NCI-H2029 treated with DMSO at 0.1 percent for 48 hours (cell line): ENCODE measurements around the gene VWF.

Source experiments
- DNase-seq: peaks from one replicate; lab custom pipeline; 2025; lab: John Stamatoyannopoulos, UW

Gene VWF

GRCh38 chr12:6076776-6077691 lies 47.4 kb downstream of the VWF start:
- no peak for DNase-seq

DNA sequence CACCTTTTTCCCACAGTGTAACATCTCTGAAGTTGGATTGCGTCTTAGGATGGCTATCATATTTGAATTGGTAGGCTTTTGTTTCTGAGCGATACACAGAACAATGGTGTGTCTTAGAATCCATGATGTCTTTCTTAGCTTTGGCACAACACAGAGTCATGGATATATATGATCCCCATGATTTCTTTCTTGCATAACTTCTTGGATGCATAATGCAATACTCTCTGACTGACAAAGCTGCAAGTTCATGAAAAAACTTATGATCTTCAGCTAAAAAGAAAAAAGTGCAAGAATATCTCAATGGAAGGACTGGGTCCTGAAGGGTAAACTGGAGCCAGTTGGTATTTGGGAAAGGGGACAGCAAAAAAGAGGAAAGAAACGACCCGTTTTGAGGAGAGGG lies 48.1 kb downstream of the VWF start:
- no peak for DNase-seq

DNA sequence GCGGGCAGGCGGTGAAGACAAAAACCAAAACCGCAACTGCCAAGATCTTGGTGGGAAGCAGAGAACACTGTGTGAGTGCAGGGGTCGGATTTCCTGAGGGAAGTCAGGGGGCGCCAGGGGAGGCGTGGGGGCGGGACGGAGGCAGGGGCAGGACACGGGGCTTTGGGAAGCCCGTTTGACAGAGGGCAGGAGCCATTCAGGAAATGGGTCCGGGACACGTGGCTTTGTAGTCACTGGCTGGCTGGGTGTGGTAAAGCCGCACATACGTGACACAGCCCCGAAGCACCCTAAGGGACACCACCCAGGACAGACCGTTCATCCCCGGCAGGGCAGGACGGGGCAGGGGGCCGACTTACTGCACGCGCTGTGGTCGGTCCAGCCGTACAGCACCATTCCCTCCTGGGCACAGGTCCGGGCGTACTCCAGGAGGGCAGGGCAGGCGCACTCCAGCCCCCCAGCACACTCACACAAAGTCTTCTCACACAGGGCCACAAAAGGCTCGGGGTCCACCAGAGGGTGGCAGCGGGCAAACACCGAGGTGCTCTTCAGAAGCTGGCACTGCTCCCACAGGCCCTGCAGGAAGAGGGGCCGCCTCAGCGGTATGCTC lies 49.4 kb downstream of the VWF start:
- no peak for DNase-seq

GRCh38 chr12:6074427-6074826 lies 50.0 kb downstream of the VWF start:
- DNase-seq, result no peak

- no peak for DNase-seq
These were observed 51.0 kb downstream of the VWF start for GRCh38 chr12:6073426-6073825.

DNA sequence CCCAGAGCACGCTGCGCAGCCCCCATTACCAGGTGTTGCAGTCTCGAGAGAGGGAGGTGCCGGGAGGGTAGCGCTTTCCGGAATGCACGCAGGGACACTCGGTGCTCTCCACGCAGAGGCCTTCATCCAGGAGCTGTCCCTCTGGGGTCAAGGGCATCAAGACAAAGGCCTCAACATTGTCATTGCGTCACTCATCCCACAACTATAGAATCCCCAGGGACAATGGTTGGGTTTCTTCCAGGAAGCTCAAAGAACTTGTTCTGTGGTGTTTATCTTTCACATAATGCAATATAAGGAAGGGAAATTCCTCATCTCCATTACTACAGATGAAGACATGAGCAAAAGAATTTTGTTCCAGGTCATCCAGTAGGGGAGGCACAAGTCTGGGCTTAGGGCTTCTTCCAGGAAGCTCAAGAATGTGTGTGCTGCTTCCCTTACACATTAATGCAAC lies 52.1 kb downstream of the VWF start:
- no peak for DNase-seq

- DNase-seq, result no peak
These were observed 52.9 kb downstream of the VWF start for GRCh38 chr12:6071589-6071988.

DNA sequence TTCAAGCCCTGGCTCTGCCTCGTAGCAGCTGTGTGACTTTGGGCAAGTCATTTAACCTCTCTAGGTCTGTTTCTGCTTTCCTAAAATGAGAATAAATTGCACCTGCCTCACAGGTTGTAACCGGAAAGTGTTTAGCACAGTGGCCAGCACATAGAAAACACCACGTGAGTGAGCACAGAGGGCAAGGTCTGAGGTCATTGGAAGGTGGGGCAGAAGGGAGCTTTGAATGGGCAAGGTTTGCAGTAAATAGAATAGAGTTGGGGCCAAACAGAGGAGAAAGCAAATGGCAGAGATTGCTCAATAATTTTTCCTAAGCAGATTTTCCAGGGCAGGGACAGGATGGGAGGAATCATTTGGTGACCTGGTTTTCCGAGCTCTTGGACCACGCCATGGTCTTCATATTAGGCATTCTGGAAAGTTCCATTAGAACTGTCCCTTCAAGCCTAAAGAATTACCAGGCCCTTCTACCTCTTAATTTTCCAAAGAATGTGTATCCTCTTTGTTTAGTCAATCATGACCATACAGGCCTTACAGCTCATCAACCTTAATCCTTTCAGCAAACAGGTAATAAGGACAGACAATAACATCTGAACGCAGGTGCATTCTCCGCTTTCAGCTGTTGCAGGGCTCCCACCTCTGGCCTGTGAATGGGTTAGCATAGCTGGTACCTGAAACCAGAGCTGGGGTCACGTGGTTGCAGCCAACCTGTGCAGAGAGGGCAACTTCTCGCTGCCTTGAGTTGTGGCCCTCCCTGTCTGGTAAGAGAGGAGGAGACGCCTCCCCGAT lies 53.8 kb downstream of the VWF start:
- peak; percentile 85 for DNase-seq

GRCh38 chr12:6069437-6070093 lies 54.9 kb downstream of the VWF start:
- DNase-seq, result no peak

DNA sequence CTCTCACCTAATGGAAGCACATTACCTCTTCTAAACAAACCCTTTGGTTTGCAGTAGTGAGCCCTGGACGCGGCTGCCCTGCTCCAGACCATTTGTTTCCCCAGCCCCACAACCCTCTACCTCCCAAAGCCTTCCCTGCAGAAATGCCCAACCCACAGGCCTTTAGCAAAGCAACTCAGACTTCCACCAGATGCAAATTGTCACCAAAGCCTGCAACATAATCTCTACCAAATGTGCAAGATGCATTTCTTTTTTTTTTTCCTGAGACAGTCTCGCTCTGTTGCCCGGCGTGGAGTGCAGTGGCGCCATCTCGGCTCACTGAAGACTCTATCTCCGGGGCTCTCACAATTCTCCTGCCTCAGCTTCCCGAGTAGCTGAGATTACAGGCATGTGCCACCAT lies 56.2 kb downstream of the VWF start:
- DNase-seq, result no peak

- no peak for DNase-seq
These were observed 57.1 kb downstream of the VWF start for GRCh38 chr12:6067152-6067916.

GRCh38 chr12:6066651-6067050 lies 57.8 kb downstream of the VWF start:
- no peak for DNase-seq

DNA sequence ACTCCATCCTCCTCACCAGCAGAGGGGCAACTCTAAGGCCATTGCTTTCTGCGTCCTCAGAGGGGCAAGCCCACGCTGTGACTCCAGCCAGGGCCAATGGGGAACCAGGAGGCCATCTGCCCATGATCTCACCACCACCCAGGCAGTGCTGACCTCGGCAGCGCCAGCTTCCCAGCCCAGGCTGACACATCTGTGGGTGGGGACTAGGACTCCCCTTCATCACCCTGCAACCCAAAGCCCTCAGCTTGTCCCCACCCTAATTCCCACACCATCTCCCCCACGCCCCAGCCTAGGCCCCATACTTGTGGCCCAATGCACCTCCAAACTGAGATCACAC lies 58.6 kb downstream of the VWF start:
- no peak for DNase-seq

DNA sequence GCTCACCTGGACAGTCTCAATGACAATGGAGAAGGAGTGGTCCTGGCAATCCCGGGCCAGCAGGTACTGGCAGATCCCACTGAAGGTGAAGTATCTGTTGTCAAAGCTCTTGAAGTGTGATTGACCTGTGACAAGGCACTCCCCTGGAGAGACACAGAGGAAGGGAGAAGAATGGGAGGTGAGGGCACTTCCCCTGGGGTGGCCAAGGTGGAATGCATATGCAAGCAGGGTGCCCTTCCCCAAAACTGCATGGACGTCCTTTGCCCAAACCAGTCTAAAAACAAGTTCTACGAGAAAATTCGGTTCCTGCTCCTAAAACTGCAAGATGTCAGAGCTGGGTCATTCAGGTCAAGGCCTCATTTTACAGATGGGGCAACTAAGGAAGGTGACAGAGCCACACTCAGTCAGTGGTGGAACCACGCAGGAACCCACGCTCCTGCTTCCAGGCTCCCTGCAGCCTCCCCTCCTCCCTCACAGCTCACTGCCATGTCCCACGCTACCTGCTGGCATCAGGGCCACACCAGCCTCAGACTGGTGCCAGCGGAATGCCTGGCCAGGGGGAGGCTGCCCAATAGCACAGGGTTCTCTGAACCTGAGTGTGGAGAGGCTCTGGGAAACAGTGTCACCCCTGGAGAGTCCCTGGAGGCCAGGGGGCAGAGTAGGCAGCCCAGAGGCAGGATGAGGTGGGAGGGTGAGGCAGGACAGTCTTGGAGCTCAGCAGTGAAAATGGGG lies 59.2 kb downstream of the VWF start:
- no peak for DNase-seq

- DNase-seq, result peak; percentile 18
These were observed 61.4 kb downstream of the VWF start for GRCh38 chr12:6062757-6063735.

DNA sequence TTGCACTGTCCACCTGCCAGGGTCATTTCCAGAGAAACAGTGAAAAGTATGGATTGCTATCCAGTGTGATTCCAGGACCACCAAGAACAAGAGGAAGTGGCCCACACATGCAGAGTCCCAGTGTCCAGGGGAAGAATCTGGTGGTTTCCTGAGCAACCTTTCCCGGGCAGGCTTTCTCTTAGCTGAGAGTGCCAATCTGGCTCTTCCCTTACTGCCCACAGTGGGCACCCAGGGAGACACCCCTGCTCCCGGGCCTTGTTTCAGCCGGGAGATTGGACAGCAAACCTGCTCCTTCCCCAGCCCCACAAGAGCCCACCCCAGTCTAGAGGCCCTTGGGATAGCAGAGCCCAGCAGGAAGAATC lies 62.1 kb downstream of the VWF start:
- no peak for DNase-seq

DNA sequence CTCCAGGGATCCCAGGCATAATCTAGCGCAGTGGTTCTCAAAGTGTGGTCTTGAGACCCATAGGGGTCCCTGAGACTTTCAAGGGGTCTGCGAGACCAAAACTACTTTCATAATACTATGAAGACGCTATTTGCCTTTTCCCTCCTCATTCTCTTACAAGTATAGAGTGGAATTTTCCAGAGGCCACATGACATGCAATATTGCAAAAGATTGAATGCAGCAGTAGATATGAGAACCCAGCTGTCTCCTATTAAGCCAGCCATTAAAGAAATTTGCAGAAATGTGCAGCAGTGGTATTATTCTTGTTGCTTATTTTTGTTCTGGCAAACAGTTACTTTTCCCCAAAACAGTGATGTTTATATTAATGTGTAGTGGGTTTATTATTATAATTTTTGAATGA lies 62.8 kb downstream of the VWF start:
- DNase-seq, result no peak

DNA sequence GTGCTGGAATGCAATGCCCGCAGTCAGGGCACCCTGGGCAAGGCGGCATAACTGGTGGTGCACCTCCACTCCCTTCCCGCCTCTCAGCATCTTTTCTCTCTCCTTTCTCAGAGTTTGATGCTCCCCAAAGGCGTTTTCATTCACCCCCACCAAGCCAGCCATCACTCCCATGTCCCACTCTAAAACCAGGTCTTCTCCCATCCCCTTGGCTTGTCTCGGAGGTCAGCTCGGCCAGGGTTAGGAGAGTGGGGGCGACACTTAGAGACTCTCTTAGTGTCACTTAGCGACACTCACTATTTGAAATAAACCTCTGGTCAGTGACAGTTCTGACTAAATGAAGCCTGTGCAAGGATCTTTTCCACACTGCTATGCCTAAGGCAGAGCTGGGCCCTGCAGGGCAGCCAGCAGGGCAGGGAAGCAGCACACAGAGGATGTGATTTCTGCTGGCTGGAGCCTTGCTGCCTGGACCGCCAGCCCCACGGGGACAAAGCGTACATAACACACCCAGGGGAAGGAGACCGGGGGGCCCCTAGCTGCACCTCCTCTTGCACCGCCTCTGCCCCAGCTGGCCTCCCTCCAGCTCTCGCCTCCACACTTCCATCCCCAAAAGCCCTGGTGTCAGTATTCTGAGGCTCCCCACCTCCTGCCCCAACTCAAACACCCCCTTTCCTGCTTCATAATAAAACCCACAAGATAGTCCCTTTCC lies 64.5 kb downstream of the VWF start:
- DNase-seq, result no peak

DNA sequence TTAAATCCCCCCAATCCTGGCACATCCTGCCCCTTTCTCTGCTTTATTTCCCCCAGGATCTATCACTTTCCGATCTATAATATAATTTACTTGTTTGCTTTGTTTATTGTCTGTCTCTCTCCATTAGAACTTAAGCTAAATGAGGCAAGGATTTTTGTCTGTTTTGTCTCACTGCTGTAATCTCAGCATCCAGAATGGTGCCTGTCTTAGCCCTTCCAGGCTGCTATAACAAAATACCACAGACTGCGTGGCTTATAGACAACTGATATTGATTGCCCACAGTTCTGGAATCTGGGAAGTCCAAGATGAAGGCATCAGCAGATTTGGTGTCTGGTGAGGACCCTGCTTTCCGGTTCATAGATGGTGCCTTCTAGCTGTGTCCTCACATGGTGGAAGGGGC lies 65.2 kb downstream of the VWF start:
- DNase-seq, result no peak
